ENCODE results near the gene KITLG.
"Not testable (repeated sequence)": the region's sequence is repeated elsewhere in the genome, so short reads cannot be mapped to it uniquely, and the experiment has no call there.

Gene KITLG

GRCh38 chr12:88472775-88473174 lies 107.5 kb downstream of the KITLG start:
- no peak for DNase-seq

GRCh38 chr12:88472248-88472647 lies 108.0 kb downstream of the KITLG start:
- DNase-seq = no peak

GRCh38 chr12:88471331-88472045 lies 108.8 kb downstream of the KITLG start:
- peak; percentile 62 for DNase-seq

- DNase-seq = no peak
Observed at GRCh38 chr12:88469154-88469553, 111.1 kb downstream of the KITLG start.

- no peak for DNase-seq
Observed at GRCh38 chr12:88468581-88468980, 111.7 kb downstream of the KITLG start.

GRCh38 chr12:88466708-88467107 lies 113.6 kb downstream of the KITLG start:
- DNase-seq = not testable (repeated sequence)

GRCh38 chr12:88458327-88458726 lies 121.9 kb downstream of the KITLG start:
- DNase-seq = no peak

- no peak for DNase-seq
Observed at GRCh38 chr12:88453323-88453722, 126.9 kb downstream of the KITLG start.

GRCh38 chr12:88451205-88451604 lies 129.1 kb downstream of the KITLG start:
- no peak for DNase-seq

GRCh38 chr12:88450136-88450535 lies 130.1 kb downstream of the KITLG start:
- no peak for DNase-seq

- no peak for DNase-seq
Observed at GRCh38 chr12:88448337-88448915, 131.8 kb downstream of the KITLG start.

GRCh38 chr12:88445705-88446394 lies 134.4 kb downstream of the KITLG start:
- no peak for DNase-seq

GRCh38 chr12:88444481-88444880 lies 135.8 kb downstream of the KITLG start:
- no peak for DNase-seq

Data from femur (tissue), 1 donor.